Amniotic epithelial cell (primary cell): Measurements from ENCODE around the gene CHGA.

Experiments used
- DNase-seq: peaks from one replicate; pipeline ENCODE4 v3.0.0-alpha.2; 2010; ENCODE audit warnings: low read depth

CHGA gene

GRCh38 chr14:92961567-92961855, 38.6 kb downstream of the CHGA start:
- no peak for DNase-seq

DNA sequence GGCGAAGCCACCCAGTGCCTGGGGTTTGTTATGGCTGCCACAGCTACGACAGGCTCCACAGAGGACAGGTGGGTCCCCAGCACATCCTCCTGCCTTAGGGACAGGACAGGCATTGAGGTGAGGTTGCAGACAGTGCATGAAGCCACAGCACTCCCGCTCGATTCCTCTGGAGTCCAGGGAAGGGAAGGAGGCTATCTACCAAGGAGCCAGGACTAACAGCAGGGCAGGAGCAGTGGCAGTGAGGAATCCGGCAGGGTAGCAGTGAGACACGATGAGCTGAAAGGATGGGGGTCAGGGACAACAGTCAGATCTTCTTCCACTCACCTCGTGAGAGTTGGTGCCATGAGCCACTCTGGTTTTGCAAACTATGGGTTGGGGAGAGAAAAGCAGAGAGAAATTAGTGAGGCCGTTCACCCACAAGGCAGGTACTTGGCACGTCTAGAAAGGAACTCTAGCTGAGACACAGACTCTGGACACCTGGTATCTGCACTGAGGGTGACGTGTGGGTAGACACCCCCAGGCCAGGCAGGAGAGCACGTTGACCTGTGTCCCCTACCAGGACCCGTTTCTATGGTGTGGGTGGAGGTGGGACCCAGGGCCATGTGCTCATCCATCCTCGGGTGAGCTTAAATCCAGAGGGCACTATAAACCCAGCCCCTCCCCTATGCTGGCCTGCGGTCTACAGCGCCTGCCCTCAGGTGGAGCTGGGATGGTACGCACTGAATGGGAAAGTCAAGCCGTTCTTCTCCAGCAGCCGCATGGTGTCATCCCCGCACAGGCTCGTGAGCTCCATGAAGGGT, 39.3 kb downstream of the CHGA start:
- DNase-seq, result no peak

DNA sequence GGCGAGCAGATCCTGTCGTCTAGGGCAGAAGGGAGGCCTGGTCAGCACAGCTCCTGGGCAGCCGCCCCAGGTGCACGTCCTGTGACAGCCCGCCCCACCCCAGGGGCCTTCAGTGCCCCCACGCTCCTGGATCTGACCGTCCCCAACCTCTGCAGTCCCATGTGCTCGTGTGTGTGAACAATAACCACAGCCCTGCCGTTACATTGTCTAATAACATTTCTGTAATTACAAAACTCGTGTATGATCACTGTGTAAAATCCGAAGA, 39.8 kb downstream of the CHGA start:
- no peak for DNase-seq

DNA sequence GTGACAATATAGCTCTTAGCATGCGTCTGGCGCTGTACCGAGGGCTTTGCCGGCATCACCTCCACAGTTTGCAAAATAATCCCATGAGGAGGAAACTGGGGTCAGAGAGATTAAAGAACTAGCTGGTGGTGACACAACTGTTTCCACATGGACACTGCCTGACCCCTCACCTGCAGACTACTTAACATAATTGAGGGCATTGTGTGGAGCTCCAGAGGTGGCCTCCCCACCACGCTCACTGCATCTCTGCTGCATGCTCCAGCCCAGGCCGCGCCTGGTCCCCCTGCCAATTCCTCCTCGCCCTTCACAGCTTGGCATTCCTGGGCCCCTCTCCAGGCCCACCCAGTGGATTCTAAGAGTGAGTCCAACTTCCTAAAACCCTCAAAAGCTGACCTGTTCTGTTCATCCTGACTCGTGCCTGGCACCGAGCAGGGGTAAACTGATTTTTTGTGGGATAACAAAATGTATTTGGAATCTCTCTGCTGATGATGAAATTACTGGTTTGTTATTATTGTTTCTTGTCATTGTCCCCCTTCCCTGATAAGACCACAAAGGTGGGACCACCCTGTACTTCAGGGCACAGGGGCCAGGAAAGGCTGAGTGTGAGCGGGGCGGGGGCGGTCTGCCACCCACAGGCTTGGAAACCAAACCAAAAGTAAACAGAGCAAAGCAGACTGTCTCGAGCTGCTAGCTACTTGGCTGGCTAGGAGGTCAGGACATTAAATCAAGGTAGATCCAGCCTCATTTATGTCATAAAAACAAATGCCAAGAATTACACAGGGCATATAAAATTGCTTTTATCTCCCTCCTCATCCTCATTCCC, 40.6 kb downstream of the CHGA start:
- no peak for DNase-seq

DNA sequence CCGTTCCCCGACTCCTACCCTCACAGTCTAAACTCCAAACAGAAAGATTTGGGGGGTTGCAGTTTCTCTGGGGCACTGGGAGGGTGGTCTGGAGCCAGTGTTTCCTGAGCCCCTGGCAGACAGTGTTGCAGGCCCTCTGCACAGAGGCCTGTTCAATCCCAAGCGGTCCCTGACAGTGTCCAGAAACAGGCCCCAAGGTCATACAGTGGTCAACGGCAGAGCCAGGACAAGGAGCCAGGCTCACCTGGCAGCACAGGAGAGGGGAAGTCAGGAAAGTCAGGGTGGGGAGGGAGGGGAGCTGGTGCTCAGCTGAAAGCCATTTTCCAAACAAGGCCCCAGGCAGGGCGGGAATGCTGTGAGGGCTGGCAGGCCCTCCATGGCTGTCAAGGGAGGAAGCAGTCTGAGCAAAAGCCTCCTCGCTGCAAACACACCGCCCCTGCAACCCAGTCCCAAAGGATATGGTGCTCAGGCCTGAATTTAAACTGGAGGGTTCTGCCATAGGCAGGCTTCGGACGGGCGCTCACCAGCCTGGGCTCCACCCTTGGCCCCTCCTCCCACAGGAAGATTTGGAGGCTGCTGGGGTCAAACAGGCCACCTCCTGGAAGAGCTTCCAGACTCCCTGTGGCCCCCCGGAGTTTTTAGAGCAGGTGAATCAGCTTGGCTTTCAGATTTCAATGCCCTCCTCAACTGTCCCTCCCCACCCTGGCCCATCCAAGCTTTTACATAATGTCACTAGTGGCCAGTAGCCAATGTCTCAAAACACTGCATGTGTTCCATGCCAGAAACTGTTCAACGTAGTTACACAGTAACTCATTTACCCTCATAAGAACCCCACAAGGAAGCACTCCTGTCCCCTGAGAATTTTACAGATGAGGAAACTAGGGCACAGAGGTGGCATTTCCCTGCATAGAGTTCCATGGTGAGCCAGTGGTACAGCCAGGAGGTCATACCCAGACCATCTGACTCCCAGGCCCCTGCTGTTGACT, 41.5 kb downstream of the CHGA start:
- no peak for DNase-seq

GRCh38 chr14:92965281-92965680, 42.3 kb downstream of the CHGA start:
- no peak for DNase-seq

DNA sequence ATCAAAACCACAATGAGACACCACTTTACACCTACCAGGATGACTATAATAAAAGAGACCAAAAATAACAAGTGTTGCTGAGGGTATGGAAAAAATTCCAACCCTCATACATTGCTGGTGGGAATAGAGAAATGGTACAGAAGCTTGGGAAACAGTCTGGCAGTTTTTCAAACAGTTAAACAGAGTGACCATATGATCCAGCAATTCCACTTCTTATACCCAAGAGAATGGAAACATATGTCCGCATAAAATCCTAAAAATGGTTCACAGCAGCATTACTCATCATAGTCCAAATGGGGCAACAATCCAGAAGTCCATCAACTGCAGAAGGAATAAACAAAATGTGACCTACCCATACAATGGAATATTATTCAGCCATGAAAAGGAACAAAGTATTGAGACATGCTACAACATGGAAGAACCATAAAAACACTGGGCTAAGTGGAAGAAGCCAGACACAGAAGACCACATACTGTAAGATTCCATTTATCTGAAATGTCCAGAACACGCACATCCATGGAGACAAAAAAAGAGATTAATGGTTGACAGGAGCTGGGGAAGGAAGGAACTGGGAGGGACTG, 44.5 kb downstream of the CHGA start:
- no peak for DNase-seq

DNA sequence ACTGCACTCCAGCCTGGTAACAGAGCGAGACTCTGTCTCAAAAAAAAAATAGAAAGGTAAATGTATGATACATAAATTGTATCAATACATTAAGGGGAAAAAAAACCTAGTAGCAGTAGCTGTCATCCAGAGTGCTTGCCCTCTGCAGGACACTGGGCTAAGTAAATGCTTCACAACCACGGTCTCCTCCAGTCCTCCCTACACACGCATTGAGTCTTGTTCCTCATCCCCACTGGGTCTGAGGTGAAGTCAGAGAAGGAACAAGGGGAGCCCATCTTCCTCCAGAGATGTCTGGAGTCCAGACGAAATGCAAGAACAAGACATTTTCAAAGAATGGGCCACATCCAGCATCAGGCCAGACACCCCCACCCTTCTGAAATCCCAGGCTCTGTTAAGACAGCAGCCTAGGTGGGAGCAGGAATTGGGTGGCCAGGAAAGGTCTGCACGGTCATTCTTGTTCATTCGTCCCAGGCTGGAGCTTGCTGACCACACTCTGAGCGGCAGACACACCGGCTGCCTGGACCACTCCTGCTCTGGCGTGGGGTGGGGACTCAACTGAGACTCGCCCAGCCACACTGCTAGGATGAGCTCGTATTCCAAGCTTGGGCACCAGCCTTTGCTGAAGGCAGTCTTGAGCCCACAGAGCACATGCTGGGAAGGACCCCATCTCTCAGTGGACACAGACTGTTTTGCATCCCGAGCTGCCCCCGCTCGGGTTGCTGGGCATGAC, 45.5 kb downstream of the CHGA start:
- no peak for DNase-seq

- no peak for DNase-seq
These were observed 46.5 kb downstream of the CHGA start for GRCh38 chr14:92969430-92969829.

DNA sequence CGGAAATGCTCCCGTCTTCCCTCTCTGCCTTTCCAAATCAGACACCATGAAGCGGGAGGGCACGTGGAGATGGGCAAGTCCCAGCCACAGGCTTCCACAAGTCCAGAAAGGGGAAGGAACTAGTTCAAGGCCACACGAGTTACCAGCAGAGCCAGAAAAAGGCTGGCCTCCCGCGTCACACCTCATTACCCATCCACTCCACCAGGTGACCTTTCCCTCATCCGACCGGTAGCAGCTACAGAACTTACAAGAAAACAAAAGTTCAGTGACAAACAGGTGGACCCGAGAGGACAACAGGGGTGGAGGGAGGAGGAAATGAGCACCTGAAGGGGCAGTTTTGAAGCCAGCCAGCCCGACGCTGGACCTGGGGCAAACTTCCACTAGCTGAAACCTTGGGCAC, 46.9 kb downstream of the CHGA start:
- DNase-seq, result no peak

DNA sequence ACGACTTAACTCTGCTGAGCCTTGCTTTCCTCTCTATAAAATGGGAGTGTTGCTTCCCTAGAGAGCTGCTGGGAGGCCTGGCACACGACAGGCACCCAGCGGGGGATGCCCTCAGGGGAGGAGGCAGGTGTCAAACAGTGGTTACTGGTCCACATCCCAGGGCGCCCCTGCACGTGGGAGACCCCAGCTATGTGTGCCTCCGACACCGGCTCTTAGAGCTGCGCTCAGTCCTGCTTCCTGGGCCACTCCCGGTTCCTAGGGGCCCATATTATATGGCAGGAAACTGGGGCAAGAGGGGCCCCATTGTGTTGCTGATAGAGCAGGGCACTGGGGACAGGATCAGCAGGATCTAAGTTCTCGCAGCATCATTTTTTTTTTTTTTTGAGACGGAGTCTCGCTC, 47.3 kb downstream of the CHGA start:
- DNase-seq, result no peak

DNA sequence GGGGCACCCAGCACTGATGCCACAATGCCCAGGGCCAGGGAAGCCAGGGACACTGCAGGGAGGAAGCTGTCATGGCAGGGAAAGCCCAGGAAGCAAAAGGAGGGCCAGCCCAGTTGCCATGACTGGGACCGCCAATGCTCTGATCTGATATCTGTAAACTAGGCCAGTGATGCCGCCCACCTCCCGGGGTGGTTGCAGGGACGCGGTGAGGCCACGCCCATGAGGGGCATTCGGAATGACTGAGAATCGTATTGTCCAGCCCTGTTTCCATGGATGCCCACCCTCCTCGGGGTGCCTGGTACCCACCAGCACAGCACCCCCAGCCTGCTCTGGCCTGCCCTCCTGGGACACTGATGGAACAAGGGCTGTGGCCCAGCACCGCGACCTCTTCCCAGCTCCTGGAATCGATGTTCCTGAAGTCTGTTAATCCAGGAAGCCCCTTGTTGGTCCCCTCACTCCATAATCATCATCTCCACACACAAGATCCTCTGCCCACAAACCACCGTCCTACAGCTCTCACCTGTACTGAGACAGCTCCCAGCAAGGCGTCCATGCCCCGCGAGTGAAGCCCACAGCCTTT, 48.7 kb downstream of the CHGA start:
- DNase-seq, result no peak

DNA sequence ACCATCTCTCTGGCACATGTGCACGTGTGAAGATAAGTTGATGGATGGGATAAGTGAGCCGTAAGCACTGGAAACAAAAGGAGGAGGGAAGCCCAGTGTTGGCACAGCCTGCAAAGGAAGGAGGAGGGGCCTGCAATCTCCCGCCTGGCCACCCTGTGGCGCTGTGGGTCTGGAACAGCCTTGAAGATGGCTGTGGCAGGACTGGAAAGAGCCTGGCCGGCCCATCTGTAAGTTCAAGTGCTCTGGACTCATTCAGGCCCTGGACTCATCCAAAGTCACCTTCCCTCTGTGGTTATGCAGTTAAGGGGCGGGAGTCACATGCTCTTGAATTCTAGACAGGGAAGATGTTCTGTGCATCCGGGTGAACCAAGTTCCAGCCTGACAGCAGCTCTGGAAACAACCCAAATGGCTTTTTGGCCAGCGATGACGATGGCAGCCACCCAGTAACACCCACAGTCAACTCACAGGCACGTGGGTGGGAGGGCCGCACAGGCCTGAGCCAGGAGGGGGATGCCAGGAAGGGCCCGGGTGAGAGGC, 50.4 kb downstream of the CHGA start:
- DNase-seq, result peak; percentile 27

DNA sequence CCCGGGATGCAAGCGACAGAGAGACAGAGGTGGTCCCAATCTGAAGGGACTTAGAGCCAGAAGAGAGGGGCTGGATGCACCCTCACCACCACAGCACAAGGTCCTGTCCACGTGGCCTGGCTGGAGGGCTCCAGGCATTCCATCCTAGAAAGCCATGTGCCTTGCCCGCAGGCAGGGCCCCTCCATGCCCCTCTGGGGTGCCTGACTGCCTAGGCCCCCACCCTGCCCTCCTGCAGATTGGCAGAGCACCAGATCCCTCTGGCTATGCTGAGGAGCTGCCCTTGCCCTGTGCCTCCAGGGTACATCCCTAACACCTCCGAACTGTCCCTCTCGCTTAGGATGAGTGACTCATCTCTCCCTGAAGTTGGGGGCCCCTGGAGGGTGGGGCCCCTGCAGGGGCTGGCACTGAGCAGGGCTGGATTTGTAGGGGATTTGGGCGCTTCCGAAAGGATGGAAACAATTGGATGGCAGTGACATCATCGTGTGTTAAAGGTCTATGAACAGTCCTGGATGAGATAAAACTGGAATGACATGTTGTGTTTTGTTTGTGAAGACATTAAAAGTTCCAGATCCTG, 50.9 kb downstream of the CHGA start:
- no peak for DNase-seq

DNA sequence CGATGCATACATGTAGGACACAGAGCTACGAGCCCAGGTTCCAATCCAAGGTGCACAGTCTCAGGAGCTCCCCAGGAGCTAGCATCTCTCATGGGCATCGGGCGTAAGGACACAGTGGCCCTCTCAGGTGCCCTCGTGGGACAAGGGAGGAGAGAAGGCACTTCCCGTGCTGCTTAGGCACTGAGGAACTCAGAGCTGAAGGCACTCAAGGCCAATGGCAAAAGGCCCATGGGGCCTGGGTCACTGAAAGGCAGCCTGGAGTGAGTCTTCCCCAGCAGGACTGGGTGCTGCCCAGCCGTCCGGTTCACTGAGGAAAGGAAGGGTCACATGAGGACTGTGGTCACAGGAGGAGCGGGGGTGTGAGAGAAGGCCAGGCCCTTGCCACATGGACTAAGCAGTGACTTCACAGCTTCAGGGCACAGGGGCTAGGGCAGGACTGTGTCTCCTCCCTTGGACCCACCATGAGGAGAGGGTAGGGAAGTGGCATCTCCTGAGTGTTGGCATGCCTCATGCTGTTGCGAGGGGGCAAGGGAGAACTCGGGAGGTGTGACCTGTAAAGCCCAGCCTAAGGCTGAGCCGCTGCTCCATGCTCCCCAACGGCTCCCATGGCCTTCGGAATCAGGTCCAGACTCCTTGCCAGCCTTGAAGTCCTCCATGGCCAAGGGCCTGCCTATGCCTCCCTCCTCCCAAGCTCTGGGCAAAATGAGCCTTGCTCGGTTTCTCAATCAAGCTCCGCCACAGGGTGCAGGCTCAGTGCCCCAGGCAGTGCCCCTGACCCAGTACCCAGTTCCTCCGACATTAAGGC, 51.8 kb downstream of the CHGA start:
- DNase-seq, result no peak

DNA sequence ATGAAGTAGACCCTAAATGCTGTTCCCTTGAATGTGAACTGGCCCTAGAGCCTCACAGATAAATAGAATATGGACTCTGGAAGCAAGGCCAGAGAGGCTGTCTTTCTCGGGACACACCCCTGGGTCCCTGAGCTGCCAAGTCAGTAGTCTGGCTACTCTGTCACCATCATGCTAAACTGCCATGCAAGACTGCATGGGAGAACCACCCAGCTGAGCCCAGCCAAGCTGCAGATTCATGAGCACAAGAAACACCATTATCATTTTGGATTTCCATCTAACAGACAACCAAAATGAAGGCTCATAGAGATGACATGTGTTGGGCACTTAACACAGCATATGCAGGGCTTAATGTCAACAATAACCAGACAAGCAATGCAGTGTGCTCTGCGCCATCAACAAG, 53.3 kb downstream of the CHGA start:
- no peak for DNase-seq

GRCh38 chr14:92978229-92979021, 55.5 kb downstream of the CHGA start:
- no peak for DNase-seq

DNA sequence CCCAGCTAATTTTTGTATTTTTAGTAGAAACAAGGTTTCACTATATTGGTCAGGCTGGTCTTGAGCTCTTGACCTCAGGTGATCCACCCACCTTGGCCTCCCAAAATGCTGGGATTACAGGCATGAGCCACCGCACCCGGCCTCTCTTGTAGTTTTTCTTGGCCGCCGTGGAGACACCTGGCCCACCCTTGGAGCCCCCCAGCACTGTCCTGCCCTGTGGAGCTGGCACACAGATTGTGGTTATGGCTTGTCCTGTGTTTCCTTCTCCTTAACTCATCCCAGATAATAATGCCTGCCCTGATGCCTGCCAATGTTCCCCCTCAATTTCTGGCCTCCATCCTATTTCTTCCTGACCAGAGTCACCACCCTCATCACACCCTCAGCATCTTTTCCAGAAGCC, 57.9 kb downstream of the CHGA start:
- no peak for DNase-seq

DNA sequence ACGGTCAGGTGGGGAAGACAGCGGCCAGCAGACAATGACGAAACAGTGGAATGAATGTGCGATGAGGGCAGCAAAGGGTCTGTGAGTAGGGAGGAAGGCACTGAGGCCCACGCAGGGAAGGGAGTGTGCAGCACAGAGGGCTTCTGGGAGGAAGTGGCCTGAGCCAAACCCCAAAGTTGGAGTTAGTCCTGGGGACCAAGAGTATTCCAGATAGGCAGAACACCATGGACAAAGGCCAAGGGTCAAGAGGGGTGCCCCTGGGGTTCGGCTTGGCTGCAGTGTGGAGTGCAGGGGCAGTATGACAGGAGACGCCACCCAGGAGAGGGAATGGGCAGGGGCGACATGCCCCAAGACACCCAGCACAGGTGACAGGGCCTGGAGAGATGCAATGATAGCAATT, 58.8 kb downstream of the CHGA start:
- no peak for DNase-seq
